ENCODE data around the gene KRTAP12-1.

KRTAP12-1 gene

GRCh38 chr21:44711327-44712202, 29.6 kb upstream of the KRTAP12-1 start, which contains the start of gene TSPEAR:
TSPEAR (minus strand) TSS chr21:44711572; CDS start chr21:44711514, 58 bp downstream.
- no peak for DNase-seq (ENCODE audit: low read depth)

DNA sequence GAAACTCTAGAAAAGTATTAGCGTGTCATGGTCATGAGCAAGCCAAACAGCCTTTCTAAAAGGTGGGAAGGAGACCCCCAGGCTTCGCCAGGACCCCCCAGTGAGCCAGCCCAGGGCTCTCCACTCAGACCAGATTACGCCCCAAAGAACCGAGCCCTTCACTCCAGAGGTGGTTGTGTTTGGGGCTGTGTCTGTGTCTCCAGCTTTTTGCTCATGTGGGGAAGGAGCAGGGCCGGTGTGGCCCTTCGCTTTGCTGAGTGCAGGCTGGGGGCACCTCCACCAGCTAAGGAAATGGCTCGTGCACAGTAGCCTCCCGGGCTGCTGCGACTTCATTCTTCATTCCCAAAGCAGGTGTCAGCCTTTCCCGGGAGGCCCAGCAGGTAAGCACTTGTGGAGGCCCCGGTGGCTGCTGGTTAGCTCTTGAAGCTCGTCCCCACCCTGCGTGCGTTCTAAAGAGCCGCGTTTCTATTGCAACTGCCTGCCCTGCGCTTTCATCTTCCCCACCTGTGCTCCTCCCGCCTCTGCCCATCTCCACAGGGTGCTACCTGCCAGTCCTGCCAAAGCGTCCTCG, 28.9 kb upstream of the KRTAP12-1 start:
- no peak for DNase-seq (ENCODE audit: low read depth)

DNA sequence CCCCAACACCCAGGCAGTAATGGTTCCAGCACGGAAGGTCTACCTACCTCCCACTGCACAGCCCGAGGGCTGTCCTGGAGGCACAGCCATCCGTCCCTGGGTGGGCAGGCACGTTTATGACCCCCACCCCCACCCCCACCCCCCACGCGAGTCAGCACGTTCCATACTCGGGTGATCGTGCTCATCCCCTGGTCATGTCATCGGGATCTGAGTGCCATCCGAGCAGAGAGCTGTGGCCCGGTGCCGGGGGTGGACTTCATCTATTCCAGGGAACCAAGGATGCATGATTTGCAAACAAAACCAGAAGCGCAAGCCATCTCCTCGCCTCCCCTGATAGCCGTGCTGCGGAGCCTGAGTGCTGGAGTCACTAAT, 28.3 kb upstream of the KRTAP12-1 start:
- DNase-seq (ENCODE audit: low read depth) = no peak

DNA sequence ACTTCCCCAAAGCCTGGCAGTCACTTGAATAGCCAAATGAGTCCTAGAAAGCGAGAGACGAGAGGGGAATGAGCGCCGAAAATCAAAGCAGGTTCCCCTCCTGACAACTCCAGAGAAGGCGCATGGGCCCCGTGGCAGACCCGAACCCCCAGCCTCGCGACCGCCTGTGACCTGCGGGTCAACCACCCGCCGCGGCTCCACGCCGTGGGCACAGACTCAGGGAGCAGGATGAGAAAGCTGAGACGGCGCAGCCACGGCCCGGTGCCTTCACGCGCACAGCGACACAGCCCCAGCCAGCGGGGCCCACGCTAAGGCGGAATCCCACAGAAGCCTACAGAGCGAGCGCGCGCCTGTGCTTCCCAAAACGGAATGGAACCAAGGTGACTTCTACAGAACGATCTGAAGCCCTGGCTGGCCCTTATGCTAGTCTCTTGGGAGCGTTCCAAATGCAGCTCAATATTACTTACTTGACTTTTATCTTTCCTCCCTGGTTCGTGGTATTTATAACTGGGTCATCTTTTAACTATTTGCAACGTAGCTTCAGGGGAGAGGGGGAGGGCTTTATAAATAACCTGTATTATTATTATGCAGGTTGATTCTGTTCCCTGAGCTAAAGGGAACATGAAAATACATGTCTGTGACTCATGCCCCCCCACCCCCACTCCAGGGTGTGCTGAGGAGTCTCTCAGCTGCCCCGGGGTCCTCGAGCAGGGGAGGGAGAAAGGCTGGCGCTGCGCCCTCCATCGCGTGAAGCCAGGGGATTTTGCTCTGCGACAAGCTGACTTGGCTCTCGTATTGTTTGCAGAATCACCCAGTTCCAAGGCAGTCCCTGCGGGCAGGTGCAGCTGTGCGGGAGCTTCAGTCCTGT, 27.7 kb upstream of the KRTAP12-1 start:
- DNase-seq (ENCODE audit: low read depth) = no peak

DNA sequence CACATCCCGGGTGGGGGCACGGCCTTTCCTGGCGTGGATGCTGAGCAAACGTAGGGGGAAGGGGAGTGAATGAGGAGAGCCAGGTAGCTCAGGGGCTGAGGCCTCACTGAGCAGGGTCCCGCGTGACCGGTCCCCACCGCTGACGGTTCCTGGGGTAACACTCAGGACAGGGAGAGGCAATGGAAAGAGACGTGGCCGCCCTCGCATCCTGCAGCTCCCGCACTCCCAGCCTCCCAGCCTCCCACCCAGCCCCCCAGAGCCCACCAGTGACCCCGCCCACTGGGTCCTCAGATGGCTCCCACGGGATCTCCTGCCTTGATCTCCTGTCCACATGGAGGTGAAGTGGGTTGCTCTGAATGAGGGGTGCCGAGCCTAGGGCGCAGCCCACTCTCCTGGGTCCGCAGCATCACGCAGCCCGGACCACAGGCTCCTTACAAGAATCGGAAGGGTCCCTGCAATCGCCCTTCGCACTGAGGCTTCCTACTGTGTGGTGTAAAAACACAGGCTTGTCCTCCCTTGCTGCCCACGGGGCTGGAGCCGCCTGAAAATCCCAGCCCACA, 27.0 kb upstream of the KRTAP12-1 start:
- no peak for DNase-seq (ENCODE audit: low read depth)

DNA sequence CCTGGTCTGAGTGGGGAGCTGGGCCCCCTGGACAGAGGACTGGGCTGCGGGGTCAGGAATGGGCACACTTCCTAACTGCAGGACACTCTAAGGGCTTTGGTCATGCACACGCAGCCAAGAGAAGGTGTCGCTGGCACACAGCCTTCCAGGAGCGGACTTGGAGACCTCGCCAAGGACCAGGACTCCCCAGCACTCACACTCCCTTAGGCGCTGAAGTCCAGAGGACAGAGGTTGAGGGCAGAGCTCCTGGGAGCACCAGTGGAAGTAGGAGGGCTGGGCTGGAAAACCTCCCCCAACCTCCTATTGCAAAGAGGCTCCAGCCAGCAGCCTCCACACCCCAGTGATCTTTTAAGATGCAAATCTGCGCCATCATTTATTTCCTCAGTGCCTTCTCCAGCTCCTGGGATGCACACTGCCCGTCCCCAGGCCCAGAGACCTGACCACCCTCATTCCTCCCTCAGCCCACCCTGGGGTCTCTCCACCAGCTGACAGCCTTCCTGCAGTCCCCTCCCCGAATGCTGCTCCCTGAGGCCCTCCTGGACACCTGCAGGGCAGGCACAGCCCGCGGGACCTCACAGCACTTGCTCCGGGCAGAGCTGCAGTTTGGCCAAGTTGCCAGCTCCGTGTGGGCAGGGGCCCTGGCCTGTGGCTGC, 26.4 kb upstream of the KRTAP12-1 start:
- DNase-seq (ENCODE audit: low read depth) = no peak

- DNase-seq (ENCODE audit: low read depth) = no peak
Measured at GRCh38 chr21:44706706-44707581, 25.0 kb upstream of the KRTAP12-1 start.

DNA sequence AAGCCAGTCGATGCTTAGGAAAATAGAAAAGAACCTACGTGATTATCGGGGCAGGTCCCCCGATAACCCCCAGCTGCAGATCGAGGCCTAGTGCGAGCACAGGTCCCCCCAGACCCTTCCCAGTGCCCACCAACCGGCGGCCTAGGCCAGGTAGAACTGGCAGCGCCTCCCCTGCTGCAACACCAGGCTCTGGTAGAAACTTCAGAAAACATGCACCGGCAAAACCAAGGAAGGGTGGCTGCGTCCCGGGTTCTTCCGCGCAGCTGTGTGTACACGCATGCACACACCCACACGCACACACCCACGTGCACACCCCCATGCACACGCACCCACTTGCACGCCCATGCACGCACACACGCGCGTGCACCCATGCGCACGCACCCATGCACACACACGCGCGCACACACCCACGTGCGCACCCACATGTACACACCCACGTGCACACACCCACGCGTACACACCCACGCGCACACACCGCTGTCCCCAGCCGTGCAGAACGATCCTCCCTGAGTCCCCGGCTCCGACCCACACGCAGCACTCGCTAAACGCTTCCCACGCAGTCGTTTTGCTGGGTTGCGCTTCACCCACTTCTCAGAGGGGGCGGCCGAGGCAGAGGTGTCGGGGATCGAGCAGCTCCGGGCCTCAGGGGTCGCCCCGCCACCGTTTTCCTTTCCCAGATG, 24.2 kb upstream of the KRTAP12-1 start:
- DNase-seq (ENCODE audit: low read depth) = no peak

DNA sequence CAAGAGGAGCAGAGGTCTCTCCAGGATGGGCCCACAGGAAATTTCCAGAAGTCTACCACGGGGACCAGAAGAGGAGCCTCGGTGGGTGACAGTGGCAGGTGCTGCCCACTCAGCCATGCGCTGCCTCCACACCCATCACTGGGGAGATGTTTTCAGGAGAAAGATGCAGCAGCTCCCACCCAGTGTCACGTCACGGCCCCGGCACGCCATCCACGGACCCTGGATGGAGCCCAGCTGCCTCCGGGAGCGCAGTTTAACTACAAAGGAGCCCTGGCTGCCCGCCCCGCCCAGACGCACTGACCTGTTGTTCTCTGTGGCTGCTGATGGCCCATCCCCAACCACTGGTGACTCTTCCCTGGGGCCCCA, 22.7 kb upstream of the KRTAP12-1 start:
- DNase-seq (ENCODE audit: low read depth) = no peak

- no peak for DNase-seq (ENCODE audit: low read depth)
Measured at GRCh38 chr21:44703731-44704635, 22.0 kb upstream of the KRTAP12-1 start.

- no peak for DNase-seq (ENCODE audit: low read depth)
Measured at GRCh38 chr21:44702973-44703730, 21.2 kb upstream of the KRTAP12-1 start.

DNA sequence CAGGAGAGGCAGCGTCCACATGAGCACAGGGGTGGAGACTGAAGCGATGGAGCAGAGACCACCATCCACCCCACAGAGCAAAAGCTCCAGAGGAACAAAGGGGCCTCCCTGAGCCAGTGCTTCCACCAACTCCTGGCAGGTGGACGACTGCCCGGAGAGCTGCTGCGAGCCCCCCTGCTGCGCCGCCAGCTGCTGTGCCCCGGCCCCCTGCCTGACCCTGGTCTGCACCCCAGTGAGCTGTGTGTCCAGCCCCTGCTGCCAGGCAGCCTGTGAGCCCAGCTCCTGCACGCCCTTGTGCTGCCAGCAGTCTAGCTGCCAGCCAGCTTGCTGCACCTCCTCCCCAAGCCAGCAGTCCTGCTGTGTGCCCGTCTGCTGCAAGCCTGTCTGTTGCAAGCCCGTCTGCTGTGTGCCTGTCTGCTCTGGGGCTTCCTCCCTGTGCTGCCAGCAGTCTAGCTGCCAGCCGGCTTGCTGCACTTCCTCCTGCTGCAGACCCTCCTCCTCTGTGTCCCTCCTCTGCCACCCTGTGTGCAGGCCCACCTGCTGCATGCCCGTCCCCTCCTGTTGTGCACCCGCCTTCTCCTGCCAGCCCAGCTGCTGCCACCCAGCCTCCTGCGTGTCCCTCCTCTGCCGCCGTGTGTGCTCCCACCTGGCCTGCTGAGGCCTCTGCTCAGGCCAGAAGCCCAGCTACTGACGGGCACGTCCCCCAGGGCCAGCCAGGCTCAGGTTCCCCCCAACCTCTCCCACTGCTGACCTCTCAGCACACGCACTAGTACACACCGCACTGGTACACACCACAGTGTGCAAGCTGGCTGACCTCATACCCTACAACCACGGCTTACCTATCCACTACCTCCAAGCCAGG, 20.4 kb upstream of the KRTAP12-1 start:
- DNase-seq (ENCODE audit: low read depth) = no peak

GRCh38 chr21:44701541-44701940, 19.6 kb upstream of the KRTAP12-1 start:
- DNase-seq (ENCODE audit: low read depth) = no peak

DNA sequence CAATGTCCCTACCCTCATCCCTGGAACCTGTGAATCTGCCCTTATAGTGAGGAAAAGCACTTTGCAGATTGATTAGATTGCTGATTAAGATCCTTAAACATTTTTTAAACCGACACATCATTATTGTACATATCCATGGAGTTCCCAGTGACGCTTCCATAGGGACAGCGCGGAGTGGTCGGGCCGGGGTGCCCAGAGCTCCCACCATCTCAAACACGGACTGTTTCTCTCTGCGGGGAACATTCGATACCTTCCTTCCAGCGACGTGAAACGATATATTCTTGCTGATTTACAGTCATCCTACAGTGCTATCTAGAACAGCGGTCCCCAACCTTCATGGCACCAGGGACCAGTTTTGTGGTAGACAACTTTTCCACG, 19.0 kb upstream of the KRTAP12-1 start:
- no peak for DNase-seq (ENCODE audit: low read depth)

DNA sequence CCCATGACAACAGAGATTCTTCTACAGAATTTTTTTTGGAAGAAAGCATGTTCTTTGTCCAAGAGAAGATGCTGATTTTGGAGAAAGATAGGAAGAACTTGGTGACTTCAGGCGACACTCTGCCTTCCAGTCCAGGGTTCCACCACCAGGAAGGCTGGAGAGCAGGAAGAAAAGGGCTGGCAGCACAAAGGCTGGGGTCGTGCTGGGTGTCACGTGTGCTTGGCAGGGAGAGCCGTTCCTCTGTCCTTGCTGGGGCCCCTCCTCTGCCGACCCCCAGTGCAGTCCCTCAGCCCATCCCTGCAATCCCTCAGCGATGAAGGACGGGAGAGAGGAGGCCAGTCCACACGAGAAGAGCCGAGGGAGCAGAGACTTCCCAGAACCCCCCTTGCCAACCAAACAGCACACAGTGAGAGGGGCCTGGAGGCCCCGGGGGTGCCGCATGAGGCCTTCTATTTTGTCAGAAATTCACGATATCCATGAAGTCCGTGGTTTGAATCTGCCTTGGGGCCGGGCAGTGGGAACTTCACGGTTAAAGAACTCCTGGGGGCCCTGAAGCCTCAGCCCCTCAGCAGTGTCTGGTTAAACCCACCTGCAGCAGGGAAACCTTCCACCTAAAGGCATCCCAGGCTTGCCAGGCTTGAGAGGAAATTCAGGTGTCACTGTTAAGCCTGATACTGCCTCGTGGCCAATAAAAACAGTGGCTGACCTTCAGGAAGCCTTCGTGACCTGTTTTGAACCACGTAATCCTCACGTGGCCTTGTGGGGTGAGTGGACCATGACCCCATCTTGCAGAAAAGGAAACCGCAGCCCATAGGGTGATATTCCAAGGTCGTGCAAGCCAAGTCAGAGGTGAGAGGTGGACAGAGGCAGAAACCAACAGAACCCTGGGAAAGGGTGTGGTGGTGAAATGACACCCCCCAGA, 18.4 kb upstream of the KRTAP12-1 start:
- DNase-seq (ENCODE audit: low read depth) = no peak

DNA sequence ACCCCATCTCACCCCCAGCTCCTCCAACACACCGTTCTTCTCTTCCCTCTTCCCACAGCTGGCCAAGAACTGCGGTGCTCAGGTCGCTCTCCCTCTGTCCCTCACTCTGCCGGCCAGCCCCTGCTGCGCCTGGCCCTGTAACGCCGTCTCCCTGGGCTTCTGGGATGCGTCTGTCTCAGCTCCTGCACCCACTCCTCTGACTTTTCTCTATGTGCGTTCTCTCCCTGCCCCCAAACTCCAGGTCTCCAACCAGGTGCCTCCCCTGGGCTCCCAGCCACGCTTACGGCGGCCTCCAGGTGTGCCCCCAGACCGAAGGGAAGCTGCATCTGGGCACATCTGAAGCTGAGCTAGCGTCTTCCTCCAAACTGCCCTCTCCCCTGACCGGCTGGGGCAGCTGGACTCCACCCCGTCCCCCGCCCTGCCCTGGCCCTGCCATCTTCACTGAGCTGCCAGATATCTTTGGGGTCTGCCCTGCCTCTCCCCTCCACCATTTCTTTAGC, 17.6 kb upstream of the KRTAP12-1 start:
- DNase-seq (ENCODE audit: low read depth) = no peak

Data from fibroblast of the conjunctiva (primary cell).